SJSA1 (cell line): ENCODE data around the gene ZNF772. TPM values are rescaled to one million over a fixed set of nuclear protein-coding genes. Genes with fewer than 3 reads are reported as not detected.

Experiments used
- DNase-seq, 2 experiments: peaks; one replicate each; pipeline ENCODE4 v3.0.0-alpha.2; 2015 to 2020; ENCODE audit warnings: low spot score in 2 of 2, low read depth in 1 of 2
- H3K27ac ChIP-seq: fragments of 250-450 bp; sonication (Bioruptor Pico); 2 replicates; pipeline ENCODE4 v1.5.1; 2020; ENCODE audit warnings: mild to moderate bottlenecking, moderate library complexity
- H3K27me3 ChIP-seq: fragments of 250-450 bp; sonication (Bioruptor Pico); replicated peaks from 2 replicates; pipeline ENCODE4 v1.5.1; 2020; ENCODE audit warnings: mild to moderate bottlenecking, moderate library complexity
- H3K36me3 ChIP-seq: fragments of 250-450 bp; sonication (Bioruptor Pico); 2 replicates; pipeline ENCODE4 v1.5.1; 2020; ENCODE audit warnings: mild to moderate bottlenecking
- H3K4me1 ChIP-seq: fragments of 250-450 bp; sonication (Bioruptor Pico); replicated peaks from 2 replicates; pipeline ENCODE4 v1.6.1; 2021; ENCODE audit warnings: mild to moderate bottlenecking
- H3K4me3 ChIP-seq: fragments of 250-450 bp; sonication (Bioruptor Pico); 2 replicates; pipeline ENCODE4 v1.5.1; 2020; ENCODE audit warnings: mild to moderate bottlenecking
- H3K9me3 ChIP-seq: fragments of 250-450 bp; sonication (Bioruptor Pico); replicated peaks from 2 replicates; pipeline ENCODE4 v1.5.1; 2020; ENCODE audit warnings: mild to moderate bottlenecking
- total RNA-seq: library from RNA; depleted of rRNA; stranded (reverse); fragments of >200 nt; shearing (Covaris generic); gene quantifications from 2 replicates; pipeline ENCODE4 v1.2.3, GENCODE V29; 2014

The ZNF772 gene
- total RNA-seq, 1 experiment from 2014 or later, result 7.5 TPM

DNA sequence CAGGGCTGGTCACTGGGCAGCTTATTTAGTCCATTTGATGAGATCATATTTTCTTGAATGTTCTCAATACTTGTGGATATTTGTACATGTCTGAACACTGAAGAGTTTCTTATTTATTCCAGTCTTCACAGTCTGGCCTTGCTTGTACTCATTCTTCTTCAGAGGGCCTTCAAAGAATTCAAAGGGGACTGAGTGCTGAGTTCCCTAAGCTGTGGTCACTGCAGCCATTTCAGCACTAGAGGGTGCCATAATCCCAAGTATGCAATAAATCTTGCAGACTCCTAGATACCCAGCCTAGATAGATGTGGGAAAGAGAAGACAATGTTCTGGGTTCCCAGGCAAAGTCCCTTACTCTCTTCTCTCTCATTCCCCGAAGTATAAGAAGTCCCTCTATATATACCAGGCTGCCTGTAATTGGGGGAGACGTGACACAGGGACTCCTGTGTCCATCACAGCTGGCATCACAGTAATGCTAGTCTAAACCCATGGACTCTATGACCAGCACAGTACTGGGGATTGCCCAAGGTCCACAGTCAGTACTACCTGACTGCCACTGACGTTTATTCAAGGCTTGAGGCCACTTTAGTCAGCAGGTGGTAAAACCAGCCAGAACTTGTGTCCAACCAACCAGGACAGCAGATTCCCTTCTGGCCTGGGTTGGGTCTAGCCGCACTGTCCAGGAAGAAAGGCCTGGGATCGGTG is 11.5 kb downstream of the ZNF772 start:
- Histone ChIP-seq H3K27ac (no peak overlapping the region), H3K36me3 (peaks cover 3% of the 10 kb centered on the region; the same call in 1 of the 2 replicates), H3K4me3 (no peak overlapping the region), H3K4me1 (no peaks in the 10 kb centered on the region), H3K27me3 (no peaks in the 10 kb centered on the region), H3K9me3 (peaks cover 20% of the 10 kb centered on the region)
- DNase-seq, result peak in 1 of 2 experiments; percentile 11

DNA sequence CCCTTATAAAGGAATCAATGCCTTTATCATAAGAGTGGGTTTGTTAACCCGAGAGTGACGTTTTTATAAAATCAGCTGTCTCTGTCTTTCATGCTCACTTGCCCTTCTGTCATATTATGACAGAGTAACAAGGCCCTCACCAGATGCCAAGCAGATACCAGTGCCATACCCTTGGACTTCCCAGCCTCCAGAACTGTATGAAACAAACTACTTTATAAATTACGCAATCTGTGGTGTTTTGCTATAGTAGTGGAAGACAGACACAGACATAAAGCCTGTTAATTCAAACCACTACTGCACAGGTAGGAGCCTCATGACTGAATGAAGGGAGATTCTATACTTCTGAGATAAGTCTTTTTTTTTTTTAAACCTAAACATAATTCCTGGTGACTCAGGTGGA is 25.1 kb downstream of the ZNF772 start:
- no peak overlapping the region for H3K4me3 ChIP-seq
- H3K4me1 ChIP-seq, result no peaks in the 10 kb centered on the region
- no peak for DNase-seq
- H3K27ac ChIP-seq, result no peak overlapping the region
- H3K27me3 ChIP-seq, result no peaks in the 10 kb centered on the region
- 0 out of 2 replicates have a peak, but pooled peaks cover 3% of the 10 kb centered on the region for H3K36me3 ChIP-seq
- peaks cover 10% of the 10 kb centered on the region for H3K9me3 ChIP-seq

DNA sequence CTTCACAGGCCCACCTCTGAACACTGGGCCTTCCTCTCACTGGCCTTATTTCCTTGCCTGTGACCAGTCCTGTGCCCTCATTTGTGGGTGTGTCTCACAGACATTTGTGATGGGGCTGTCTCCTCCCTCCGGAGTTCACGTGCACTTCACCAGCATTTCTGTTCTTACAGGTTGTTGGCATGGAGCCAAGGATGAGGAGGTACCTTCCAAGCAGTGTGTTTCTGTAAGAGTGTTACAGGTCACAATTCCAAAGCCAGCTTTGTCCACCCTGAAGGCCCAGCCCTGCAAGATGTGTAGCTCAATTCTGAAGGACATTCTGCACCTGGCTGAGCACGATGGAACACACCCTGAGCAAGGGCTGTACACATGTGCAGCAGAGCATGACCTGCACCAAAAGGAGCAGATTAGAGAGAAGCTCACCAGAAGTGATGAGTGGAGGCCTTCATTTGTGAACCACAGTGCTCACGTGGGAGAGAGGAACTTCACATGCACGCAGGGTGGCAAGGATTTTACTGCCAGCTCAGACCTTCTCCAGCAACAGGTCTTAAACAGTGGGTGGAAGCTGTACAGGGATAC is 34.2 kb downstream of the ZNF772 start:
- Histone ChIP-seq H3K36me3 (peaks cover 50% of the 10 kb centered on the region), H3K4me1 (no peaks in the 10 kb centered on the region), H3K27me3 (no peaks in the 10 kb centered on the region), H3K4me3 (no peak overlapping the region), H3K27ac (no peak overlapping the region), H3K9me3 (peaks cover 36% of the 10 kb centered on the region)
- DNase-seq, result no peak

GRCh38 chr19:57441979-57442752 is 35.2 kb downstream of the ZNF772 start:
- H3K27me3 ChIP-seq, result no peaks in the 10 kb centered on the region
- H3K27ac ChIP-seq, result no peak overlapping the region
- H3K9me3 ChIP-seq, result peaks cover 36% of the 10 kb centered on the region
- peaks cover 57% of the 10 kb centered on the region for H3K36me3 ChIP-seq
- no peak for DNase-seq
- H3K4me1 ChIP-seq, result no peaks in the 10 kb centered on the region
- H3K4me3 ChIP-seq, result no peak overlapping the region

- Histone ChIP-seq H3K36me3 (peaks cover 37% of the 10 kb centered on the region), H3K4me3 (no peak overlapping the region), H3K9me3 (peaks cover 24% of the 10 kb centered on the region), H3K4me1 (peaks cover 8% of the 10 kb centered on the region; the same call in 1 of the 2 replicates), H3K27me3 (no peaks in the 10 kb centered on the region), H3K27ac (no peak overlapping the region)
- DNase-seq, result no peak
Measured at GRCh38 chr19:57438925-57439324, 38.4 kb downstream of the ZNF772 start.

GRCh38 chr19:57437931-57438330 is 39.4 kb downstream of the ZNF772 start:
- H3K27me3 ChIP-seq, result no peaks in the 10 kb centered on the region
- H3K36me3 ChIP-seq, result peaks cover 27% of the 10 kb centered on the region
- H3K4me3 ChIP-seq, result no peak overlapping the region
- no peak overlapping the region for H3K27ac ChIP-seq
- DNase-seq, result no peak
- H3K4me1 ChIP-seq, result peaks cover 8% of the 10 kb centered on the region; the same call in 1 of the 2 replicates
- H3K9me3 ChIP-seq, result peaks cover 15% of the 10 kb centered on the region

- Histone ChIP-seq H3K36me3 (peaks cover 25% of the 10 kb centered on the region), H3K27ac (no peak overlapping the region), H3K27me3 (no peaks in the 10 kb centered on the region), H3K4me3 (no peak overlapping the region), H3K4me1 (peaks cover 8% of the 10 kb centered on the region; the same call in 1 of the 2 replicates), H3K9me3 (peaks cover 5% of the 10 kb centered on the region)
- DNase-seq, result no peak
Measured at GRCh38 chr19:57436417-57436816, 40.9 kb downstream of the ZNF772 start.

DNA sequence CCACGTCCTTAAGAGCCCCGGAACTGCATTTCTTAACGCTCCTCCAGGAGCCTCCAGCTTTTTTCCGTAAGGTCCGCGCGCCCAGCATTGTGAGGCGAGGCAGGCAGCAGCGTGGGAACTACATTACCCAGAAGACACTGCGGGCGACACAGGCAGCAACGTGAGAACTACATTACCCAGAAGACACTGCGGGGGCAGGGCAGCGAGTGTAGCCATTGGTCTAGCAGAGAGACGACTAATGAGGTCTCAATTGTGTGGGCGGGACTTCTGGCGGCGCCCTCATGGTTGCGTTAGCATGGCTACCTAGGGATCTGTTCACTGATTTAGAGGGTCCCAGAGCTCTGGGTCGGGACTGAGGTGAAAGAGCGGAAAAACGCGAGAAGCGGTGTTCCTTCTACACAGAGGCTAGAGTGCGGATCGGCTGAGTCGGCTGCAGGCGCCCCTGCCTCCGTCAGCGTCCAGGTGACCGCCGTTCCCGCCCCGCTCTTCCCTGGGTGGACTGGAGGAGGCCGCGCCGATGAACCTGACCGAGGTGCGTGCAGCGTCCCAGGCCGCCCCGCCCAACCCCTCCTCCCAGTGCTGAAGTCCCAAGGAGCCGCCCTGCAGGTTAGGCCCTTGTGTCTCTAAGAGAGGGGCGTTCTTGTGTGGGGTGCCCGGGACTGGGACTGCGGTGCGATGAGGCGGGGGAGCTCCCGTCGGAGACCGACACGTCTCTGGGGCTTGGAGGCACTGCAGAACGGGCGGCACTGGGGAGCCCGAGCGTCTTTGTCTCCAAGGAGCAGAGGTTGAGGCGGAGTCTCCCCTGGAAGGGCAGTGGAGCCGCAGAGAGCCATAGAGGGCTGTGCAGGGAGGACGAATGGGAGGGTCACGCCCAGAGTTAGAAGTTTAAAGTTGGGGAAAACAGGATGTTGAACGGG is 42.0 kb downstream of the ZNF772 start, which contains the start of gene ZNF749:
TSS of gene ZNF749 (plus strand) at position 264 of the 917 bp plus-strand sequence. CDS start at position 518, 254 bp downstream.
- Histone ChIP-seq H3K27ac (no peak within 1 kb of the TSS), H3K36me3 (peaks cover 25% of the 10 kb centered on the region), H3K27me3 (no peaks in the 10 kb centered on the region), H3K4me3 (peak within 1 kb of the TSS; percentile 55), H3K4me1 (peaks cover 8% of the 10 kb centered on the region; the same call in 1 of the 2 replicates), H3K9me3 (peaks cover under 1% of the 10 kb centered on the region; the same call in 1 of the 2 replicates)
- peak; percentile 88 to 97 for DNase-seq

- no peaks in the 10 kb centered on the region for H3K27me3 ChIP-seq
- no peaks in the 10 kb centered on the region; the same call in 1 of the 2 replicates for H3K9me3 ChIP-seq
- DNase-seq, result no peak
- H3K4me1 ChIP-seq, result peaks cover 8% of the 10 kb centered on the region; the same call in 1 of the 2 replicates
- peaks cover 23% of the 10 kb centered on the region for H3K36me3 ChIP-seq
- H3K27ac ChIP-seq, result no peak overlapping the region
- peak overlapping the region; percentile 55 for H3K4me3 ChIP-seq
Measured at GRCh38 chr19:57434386-57435061, 42.8 kb downstream of the ZNF772 start.

GRCh38 chr19:57421037-57421436 is 56.3 kb downstream of the ZNF772 start:
- peaks cover 60% of the 10 kb centered on the region for H3K36me3 ChIP-seq
- no peak overlapping the region for H3K27ac ChIP-seq
- DNase-seq, result no peak
- no peaks in the 10 kb centered on the region for H3K4me1 ChIP-seq
- H3K4me3 ChIP-seq, result no peak overlapping the region
- no peaks in the 10 kb centered on the region for H3K27me3 ChIP-seq
- peaks cover 30% of the 10 kb centered on the region for H3K9me3 ChIP-seq

- Histone ChIP-seq H3K27ac (no peak overlapping the region), H3K4me3 (no peak overlapping the region), H3K36me3 (peaks cover 67% of the 10 kb centered on the region), H3K4me1 (no peaks in the 10 kb centered on the region), H3K27me3 (no peaks in the 10 kb centered on the region), H3K9me3 (peaks cover 30% of the 10 kb centered on the region)
- no peak for DNase-seq
Measured at GRCh38 chr19:57419439-57419838, 57.9 kb downstream of the ZNF772 start.
